G401.6 (cell line): ENCODE data around the gene DBN1.
"Not testable (repeated sequence)": the region's sequence is repeated elsewhere in the genome, so short reads cannot be mapped to it uniquely, and the experiment has no call there.

Source experiments
- FAIRE-seq: peaks from 2 replicates; lab custom pipeline; 2012; peaks lifted over from hg19 to GRCh38; lab: Jason Lieb, UNC

The DBN1 gene

DNA sequence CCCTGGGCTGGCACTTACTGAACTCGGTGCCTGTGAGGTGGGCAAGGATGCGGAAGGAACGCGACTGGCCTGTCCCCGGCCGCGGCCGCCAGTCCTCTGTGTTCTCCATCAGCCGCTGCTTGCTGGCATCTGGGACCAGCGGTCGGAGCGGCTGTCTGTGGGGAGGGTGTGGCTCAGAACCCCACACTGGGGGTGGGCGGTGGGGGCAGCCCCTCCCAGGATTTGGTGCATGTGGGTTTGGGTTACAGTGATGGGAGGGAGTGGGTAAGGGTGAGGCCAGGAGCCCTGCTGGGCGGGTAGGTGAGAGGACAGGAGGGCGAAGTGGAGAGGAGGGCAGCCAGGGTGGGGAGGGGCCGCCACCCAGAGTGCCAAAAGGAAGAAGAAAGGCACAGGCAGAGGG, 17.6 kb upstream of the DBN1 start:
- FAIRE-seq = no peak

DNA sequence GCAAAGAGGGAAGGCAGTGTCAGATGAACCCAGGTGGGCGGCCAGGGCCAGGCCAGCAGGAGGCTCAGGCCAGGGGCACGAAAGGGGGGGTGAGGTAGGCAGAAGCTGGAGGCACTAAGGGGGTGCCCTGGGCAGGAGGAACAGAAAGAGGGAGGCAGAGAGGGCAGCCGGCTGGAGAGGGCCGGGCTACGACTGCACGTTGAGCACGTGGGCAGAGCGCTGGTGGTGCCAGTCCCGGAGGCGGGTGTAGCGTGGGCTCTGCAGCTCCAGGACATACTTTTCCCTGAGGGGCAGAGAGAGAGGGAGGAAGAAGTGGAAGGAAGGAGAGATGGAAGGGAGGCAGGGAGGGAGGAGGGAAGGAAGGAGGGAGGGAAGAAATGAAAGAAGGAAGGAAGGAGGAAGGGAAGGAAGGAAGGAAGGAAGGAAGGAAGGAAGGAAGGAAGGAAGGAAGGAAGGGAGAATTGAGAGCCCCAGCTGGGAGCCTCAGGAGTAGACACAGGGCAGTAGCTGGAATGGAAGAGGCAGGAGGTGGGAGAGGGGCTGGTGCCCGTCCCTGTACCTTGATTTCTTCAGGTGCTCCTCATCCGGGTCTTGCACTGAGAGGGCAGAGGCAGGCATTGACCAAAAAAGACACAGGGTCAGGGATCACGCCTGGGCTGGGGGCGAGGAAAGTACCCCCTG, 17.0 kb upstream of the DBN1 start:
- FAIRE-seq = no peak

DNA sequence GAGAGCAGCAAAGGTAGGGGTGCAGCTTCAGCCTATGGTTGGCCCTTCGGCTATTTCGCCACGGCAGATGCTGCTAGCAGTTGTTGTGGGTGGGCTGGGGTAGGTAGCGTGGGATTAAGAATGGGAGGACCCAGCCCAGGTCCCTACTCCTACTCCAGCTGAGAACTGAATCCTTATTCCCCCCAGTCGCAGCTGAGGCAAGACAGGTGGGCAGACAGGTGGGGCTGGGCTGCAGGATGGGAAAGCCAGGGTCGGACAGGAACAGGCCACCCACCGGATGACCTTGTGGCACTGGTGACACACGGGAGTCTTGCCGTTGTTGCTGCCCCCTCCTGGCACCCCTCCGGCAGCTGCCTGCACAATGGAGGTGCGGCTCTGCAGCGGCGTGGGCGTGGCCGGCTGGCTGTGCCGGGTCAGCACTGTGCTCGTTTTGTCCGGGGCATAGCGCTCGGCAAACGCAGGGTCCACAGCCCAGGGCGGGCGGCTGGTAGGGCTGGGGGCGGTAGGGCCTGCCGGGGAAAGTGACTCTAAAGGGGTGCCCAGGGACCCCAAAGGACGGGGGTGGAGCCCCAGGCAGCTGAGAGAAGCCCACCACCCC, 15.8 kb upstream of the DBN1 start:
- FAIRE-seq = no peak

DNA sequence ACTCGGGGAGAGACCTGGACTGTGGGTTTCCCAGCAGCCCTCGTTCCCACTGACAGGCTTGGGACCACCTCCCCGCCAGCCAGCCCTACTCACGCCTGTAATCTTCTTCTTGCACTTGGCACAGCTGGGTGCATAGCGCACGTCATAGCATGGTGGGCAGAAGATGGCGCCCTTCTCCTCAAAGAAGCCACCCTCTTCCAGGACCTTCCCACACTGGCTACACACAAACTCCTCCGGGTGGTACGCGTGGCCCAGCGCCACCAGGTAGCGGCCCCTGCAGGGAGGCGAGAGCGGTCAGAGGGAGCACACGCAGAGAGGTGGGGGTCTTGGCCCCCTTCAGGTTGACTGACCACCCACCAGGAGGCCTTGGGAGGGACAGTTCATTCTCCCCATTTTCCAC, 14.5 kb upstream of the DBN1 start:
- no peak for FAIRE-seq

DNA sequence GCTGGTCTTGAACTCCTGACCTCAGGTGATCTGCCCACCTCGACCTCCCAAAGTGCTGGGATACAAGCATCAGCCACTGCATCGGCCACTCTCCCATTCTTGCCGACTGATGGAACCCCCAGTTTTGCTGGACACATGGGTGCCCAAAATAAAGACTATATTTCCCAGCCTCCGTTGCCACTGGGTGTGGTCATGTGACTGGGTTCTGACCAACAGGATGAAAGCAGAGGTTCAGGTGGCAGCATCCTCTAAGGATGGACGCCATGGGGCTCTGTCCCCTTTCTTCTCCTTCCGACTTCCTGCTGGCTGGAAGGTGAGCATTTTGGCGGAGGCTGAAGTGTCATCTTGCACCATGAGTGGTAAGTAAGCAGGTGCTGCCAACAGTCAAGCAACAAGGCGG, 13.7 kb upstream of the DBN1 start:
- no peak for FAIRE-seq

DNA sequence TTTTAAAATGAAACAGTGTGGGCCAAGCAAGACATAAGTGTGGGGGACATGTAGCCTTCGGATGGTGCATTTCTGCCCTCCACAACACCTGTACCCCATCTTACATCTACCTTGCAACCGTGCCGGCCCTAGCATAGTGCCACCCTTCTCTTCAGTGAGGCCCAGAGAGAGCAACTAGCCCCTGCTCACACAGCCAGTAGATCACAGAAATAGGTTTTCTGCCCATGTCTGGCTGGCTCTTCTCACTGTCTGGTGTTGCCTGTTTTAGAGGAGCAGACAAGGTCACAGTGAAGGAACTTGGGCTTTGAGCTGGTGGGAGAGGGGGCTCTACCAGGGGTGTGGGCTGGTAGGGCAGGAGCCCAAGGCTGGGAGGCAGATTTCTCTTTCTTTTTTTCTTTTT, 12.8 kb upstream of the DBN1 start:
- no peak for FAIRE-seq

DNA sequence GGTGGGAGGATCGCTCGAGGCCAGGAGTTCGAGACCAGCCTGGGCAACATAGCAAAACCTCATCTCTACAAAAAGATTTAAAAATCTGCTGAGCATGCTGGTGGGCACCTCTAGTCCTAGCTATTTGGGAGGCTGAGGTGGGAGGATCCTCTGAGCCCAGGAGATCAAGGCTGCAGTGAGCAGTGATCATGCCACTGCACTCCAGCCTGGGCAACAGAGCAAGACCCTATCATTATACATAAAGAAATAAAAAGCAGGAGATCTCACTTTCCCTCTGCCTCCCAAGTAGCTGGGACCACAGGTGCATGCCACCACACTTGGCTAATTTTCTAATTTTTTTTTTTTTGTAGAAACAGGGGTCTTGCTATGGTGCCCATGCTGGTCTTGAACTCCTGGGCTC, 12.3 kb upstream of the DBN1 start:
- FAIRE-seq = not testable (repeated sequence)

DNA sequence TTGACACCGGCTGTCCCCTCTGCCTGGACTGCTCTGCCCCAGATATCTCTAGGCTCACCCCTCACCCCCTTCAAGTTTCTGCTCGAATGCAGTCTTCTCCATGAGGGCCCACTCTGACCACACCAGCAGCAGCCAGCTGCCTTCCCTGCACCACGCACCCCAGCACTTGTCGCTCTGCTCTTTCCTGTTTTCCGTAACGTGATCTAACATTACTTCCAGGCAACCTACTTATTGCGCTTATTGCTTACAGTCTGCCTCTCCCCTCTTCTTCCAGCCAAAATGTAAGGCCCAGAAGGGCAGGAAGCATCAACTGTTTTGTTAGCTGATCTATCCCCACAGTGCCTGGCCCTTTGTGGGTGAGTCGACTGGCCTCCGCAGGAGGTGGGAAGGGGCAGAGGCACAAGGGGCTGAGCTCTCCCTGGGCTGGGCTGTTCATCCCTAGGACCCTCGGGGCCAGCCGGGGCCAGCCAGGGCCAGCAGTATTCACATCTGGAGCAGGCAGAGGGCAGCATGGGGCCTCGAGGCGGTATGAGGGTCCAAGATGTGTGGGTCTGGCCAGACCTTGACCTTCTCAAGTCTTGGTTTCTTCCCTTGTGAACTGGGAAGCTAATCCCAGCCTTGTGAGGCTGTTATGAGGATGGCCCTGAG, 11.6 kb upstream of the DBN1 start:
- FAIRE-seq = no peak

DNA sequence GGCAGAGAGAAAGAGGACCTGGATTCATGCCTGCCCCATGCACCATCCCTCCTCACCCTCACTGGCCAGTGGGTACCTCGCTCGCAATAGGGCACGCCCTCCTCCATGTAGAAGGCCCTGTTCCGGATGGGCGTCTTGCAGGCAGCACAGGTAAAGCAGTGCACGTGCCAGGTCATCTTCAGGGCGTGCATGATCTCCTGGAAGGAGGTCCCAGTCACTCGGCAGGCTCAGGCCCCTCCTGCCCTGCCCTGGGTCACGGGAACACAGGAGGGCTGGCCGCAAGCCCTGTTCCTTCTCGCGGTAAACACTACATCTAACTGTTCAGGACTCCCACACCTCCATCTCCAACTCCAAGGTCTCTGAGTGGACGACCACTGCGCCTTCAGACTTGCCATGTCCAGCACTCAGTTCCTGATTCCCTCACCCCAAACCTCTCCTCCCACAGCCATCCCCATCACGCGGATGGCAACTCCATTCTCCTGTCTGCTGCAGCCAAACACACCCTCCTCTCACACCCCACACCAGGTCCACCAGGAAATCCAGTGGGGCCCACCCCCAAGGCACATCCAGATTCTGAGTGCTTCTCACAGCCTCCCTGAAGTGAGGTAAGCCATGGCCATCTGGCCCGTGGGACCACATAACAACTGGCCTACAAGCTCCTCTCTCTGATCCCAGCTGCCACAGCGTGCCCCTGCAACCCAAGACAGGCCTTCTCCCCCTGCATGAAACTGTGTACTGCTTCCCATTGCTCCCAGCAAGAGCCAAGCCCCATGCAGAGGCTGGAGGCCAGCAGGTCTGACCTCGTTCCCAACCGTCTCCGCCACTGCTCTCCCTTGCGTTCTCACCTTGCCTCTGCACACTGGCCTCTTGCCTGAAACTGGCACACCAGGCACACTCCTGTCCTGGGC, 10.8 kb upstream of the DBN1 start:
- FAIRE-seq = no peak

DNA sequence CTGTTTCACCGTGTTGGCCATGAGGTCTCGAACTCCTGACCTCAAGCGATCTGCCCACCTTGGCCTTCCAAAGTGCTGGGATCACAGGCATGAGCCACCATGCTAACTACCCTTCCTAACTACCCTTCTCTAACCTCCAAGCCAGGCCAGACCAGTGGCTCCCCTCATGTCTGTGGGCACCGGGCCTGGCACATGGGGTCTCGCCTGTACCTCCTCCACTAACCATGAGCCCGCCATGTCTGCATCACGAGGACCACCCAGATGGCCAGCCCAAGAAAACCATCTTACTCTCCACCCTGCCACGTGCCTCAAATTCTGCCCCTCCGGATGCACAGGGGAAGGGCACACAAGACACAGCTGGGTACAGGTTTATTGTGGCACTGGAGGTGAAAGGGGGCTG, 9.6 kb upstream of the DBN1 start:
- no peak for FAIRE-seq

DNA sequence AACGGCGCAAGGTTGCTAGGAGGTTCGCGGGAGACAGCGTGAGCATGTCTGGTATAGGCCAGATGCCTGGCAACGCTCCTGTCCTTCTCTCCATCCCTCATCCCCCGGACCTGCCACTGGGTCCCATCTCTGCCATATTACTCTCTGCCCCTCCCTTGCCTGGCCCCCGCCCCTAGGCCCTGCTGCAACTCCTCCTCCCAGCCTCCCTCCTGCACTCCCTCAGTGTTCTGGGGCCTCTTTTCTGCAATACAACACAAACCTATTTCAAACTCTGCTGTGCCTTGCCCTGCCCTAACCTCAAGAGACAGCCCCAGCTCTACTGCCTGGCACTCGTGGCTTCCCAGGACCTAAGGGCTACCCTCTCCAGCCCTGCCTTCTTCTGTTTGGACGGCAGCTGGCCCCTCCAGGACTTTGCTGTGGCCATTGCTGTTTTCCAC, 8.9 kb upstream of the DBN1 start:
- FAIRE-seq = no peak

DNA sequence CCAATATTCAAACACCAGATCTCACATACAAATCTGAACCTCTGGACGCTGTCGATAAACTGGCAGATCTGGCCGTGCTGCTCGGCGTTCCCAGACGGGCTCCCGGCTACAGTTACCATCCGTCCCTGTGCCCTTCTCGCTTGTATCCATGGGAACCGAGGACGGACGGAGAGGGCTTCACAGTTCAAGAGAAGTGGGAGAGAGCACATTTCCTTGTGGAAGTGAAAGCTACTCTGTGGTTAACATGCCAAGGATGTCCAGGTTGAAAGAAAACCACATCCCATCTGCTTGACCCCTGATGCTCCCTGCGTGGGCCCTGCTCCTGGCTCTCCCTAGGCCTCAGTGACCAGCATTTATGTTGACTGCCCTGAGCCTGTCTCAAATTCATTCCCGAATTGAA, 6.3 kb upstream of the DBN1 start:
- no peak for FAIRE-seq

DNA sequence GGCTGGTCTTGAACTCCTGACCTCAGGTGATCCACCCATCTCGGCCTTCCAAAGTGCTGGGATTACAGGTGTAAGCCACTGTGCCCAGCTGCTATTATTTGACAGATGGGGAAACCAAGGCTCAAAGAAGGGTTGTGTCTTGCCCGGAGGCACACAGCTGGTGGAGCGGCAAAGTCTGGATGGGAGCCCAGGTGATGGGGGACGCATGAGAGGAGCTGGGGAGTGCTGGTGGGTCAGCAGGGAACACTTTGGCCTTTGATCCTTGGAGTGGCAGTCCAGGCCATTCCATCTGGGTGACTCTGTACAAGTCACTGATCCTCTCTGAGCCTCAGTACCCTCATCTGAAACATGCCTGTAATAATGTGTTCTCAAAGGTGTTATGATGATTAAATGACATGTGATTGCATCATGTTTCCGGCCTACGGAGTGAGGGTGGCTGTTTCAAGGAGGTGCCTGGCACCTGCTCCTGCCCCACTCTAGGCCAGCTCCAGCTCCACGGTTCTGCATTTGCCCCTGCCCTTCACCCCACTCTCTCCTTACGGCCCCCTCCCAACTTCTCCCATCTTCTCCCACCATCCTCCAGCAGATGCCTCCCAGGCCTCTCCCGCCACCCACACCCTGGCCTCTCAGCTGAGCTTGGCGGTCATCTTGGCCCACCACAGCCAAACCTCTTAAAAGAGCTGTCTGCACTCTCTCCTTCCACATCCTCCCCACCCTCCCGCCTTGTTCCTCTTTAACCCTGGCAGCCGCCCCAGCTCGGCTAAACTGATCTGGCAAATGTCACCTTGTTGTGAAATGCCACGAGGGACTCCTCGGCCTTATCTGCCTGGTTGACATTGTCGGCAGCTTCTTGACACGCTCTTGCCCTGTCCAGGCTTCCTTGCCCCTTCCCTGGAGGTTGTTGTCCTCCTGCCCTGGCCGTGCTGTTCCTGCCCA, 5.5 kb upstream of the DBN1 start:
- no peak for FAIRE-seq

DNA sequence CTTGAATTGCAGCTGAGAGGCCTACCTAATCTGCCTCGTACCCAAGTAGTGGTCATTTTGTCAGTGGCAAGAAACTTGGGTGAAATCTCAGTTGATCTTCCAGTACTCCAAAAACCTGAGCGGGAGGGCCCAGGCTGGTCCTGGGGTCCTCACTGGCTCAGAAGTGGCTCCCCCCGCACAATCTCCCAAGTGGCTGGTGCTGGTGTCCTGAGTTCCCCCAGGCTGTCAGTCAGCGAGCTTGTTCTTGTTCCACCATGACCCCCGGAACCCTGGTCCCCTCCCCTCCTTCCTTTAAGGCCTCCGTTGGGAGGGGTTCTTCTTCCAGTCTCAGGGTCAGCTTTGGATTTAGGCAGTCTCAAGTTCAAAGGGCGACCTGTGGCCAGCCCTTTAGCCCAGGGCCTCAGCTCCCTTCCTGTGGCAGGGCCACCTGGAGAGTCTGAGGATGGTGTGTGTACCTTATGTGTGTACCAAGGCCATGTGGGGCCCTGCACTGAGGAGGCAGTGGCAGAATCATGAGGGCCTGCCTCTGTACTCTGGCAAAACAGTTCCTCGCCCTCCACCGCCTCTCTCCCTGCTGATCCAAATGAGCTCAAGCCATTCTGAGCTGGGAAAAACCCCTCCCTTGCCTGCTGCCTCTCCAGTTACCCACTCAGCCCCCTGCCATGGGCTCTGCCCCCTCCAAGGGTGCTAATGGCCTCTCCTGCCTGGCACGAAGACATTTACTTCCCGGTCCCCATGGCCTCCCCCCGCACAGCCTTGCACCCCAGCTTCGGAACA, 4.5 kb upstream of the DBN1 start:
- FAIRE-seq = no peak

DNA sequence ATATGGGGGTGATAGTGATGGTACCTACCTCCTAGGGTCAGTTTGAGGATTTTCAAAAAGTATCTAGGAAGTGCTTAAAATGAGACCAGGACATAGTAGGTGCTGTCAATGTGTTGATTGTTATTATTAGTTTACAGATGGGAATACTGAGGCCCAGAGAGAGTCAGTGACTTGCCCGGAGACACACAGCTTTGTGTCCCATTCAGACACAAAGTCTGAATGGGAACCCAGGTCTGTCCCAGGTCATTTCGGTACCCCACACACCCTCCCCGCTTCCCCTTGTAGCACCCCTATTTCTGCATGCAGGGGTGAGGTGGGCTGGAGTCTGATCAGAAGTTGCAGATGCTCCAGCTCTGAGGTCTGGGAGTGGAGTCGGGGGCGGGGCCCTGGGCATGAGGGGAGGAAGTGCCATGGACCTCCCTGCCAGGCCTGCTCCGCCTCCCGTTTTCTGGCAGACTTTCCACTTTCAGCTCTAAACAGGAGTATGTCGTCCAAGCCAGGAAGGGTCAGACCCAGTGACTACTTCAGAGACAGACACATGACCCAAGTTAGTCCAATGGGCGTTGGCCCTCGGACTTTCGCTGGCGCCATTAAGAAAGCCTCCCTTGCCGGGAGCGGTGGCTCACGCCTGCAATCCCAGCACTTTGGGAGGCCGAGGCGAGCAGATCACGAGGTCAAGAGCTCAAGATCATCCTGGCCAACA, 3.2 kb upstream of the DBN1 start:
- no peak for FAIRE-seq

DNA sequence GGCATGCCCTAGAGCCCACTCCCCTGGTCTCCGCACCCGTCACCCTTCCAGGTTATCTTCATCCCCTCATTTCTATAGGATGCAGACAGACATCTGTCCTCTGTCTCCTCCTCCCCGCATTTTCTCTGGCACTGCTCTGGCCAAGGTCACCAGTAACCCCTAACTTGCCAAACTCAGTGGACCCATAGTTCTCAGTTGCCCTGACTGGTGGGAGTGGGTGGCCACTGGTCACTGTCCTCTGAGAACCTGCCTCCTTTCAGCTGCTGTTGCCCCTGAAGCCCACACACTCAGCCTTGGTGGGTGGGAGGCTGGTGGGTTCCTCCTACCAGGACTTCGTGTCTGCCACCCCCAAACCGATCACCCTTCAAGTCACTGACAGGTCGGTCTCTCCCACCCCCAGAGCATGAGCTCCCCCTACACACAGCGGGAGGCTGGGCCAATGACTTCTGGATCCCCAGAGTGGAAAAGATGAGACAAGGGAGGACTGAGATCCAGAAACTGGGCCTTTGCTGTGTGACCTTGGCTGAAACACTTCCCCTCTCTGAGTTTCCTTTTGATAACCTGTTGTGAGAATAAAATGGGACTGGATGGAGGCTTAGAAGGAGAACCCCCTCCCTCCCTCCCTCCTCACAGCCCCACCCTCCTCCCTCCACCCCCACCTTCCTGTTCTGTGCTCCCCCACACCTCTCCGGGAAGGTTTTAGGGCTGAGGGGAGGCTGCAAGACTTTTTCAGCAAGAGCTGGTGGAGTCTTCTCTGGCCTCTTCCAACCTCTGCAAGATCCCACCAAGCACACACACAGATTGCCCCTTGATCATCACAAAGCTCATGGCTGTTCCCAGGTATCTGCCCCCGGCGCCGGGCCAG, 2.4 kb upstream of the DBN1 start:
- no peak for FAIRE-seq

DNA sequence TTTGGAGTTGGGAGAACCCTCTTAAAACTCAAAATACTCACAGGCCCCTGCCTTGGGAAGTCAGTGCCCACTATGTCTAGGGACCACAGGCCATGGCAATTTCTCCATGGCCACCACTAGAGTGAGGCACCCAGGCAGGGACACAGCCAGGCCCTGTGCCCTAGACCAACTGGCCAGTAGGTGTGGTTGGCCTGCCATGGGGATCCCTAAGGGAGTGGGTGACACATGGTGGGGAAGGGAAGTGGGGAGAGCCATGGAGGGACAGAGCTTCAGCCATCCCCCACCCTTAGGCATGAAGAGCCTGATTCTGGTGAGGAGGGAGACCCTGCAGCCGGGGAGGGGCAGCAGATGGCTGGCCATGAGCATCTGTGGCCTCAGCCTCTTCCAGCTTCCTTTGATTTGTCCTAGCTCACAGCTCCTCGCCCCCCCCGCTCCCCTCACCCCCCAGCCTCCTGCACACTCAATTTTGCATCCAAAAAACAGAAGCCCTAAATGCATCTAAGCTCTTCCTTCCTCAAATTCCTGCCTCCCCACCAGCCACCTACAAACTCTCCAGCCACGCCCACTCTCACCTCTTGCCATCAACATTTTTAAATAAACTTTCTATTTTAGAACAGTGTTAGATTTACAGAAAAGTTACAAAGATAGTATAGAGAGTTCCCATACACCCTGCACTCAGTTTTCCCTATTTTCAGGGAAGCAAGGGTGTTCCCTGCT, 1.6 kb upstream of the DBN1 start:
- no peak for FAIRE-seq

DNA sequence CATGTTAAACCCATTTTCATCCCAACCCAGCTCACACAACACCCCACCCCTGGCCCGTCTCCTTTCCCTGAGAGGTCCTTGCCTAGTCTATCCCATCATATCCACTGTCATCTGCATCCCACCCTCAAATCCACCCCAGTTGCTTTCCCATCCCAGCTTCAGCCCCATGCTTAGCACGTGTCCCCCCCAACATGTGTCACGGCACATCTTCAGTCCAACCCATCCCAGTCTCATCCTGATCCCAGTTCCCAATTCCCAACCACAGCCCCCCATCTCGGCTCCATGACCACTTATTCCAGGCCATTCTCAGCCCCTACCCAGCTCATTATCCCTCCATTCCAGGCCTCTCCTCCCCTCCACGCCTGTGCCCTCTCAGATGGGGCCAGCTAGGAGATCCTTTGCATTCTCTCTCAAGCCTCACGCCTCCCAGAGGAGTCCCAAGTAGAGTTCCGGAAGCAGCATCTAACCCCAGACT, 605 bp upstream of the DBN1 start:
- no peak for FAIRE-seq
